ENCODE measurements around the gene STX4. TPM values are rescaled to one million over a fixed set of nuclear protein-coding genes. Genes with fewer than 3 reads are reported as not detected.

STX4 gene
- polyA plus RNA-seq, 1 donor (not counting 4 experiments of a cell fraction or from before 2014, with no cell fraction given) = 43.6 TPM

DNA sequence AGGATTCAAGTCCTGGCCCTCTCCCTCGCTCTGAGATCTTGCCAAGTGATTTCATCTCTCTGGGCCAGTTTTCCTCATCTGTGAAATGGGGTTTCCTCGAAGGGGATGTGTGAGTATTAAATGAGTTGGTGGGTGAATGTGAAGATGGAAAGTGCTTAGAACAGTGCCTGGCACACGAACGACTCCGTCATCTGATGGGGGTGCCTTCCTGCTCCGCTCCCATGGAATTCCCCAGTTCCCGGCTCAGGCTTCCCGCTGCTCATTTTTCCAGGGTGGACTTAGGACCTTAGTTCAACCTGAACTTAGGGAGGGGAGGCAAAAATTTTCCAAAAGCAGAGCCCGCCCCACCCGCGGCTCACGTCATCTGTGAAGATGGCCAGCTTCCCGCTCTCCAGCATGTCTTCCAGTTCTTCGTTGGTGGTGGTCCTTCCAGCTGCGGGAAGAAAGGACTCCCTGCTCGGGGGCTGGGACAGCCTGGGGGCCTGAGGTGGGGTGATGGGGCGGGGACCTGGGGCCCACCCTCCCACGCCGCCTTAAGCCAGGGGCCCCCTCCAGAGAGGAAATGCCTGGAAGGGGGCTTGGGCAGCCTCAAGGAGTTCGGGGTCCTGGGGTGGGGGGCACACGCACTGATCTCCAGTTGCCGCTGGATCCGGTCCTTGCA lies 36.9 kb upstream of the STX4 start:
- Histone ChIP-seq H2AFZ (ENCODE audit: control insufficient read depth, low read length) (peak overlapping the region; percentile 83), H3K4me3 (ENCODE audit: control insufficient read depth in 2 of 3, extremely low read depth in 1 of 3, insufficient read depth in 2 of 3, low read depth in 1 of 3, low read length in 3 of 3) (peak overlapping the region; percentile 49 to 76 (median 72)), H3K27ac (ENCODE audit: control insufficient read depth, insufficient read depth, low read length) (peak overlapping the region; percentile 86), H3K79me2 (ENCODE audit: control insufficient read depth, insufficient read depth, low read length) (no peaks in the 10 kb centered on the region), H3K9me1 (ENCODE audit: control insufficient read depth, extremely low read depth, insufficient read depth, low read length) (peaks cover 1% of the 10 kb centered on the region), H3K36me3 (ENCODE audit: control insufficient read depth in 2 of 2, extremely low read depth in 1 of 2, insufficient read depth in 2 of 2, low read length in 2 of 2) (no peaks in the 10 kb centered on the region), H4K20me1 (ENCODE audit: control insufficient read depth, extremely low read depth, insufficient read depth, low read length) (no peaks in the 10 kb centered on the region), H3K9ac (ENCODE audit: control insufficient read depth, extremely low read depth, insufficient read depth, low read length) (peak overlapping the region; percentile 79), H3K4me1 (ENCODE audit: control insufficient read depth, extremely low read depth, insufficient read depth, low read length) (peaks cover 43% of the 10 kb centered on the region), H3K9me3 (ENCODE audit: control insufficient read depth, low read depth, low read length) (no peaks in the 10 kb centered on the region), H3K27me3 (ENCODE audit: control insufficient read depth, extremely low read depth, insufficient read depth, low read length) (no peaks in the 10 kb centered on the region), H3K4me2 (ENCODE audit: control insufficient read depth, extremely low read depth, insufficient read depth, low read depth, low read length) (peak overlapping the region; percentile 92)
- TF ChIP-seq, protein P1, sequence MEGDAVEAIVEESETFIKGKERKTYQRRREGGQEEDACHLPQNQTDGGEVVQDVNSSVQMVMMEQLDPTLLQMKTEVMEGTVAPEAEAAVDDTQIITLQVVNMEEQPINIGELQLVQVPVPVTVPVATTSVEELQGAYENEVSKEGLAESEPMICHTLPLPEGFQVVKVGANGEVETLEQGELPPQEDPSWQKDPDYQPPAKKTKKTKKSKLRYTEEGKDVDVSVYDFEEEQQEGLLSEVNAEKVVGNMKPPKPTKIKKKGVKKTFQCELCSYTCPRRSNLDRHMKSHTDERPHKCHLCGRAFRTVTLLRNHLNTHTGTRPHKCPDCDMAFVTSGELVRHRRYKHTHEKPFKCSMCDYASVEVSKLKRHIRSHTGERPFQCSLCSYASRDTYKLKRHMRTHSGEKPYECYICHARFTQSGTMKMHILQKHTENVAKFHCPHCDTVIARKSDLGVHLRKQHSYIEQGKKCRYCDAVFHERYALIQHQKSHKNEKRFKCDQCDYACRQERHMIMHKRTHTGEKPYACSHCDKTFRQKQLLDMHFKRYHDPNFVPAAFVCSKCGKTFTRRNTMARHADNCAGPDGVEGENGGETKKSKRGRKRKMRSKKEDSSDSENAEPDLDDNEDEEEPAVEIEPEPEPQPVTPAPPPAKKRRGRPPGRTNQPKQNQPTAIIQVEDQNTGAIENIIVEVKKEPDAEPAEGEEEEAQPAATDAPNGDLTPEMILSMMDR (optimal IDR thresholded peaks at IDR 0.05 in 1 of 3, IDR thresholded peaks at IDR 0.05 in 1 of 3, conservative IDR thresholded peaks at IDR 0.05 in 1 of 3; ENCODE audit: extremely low read depth in 1 of 3, insufficient read depth in 2 of 3, low read length in 3 of 3) = no peak
- no peak for TF ChIP-seq EZH2 (IDR thresholded peaks at IDR 0.05; ENCODE audit: low read length)
- dilution Hi-C loops (cut with MboI; ENCODE audit: extremely low pct_ligation_motif_present, low sequenced_read_pairs) = no loop called here
- DNase-seq (ENCODE audit: low read depth, low spot score) = no peak
- no peak for FAIRE-seq

DNA sequence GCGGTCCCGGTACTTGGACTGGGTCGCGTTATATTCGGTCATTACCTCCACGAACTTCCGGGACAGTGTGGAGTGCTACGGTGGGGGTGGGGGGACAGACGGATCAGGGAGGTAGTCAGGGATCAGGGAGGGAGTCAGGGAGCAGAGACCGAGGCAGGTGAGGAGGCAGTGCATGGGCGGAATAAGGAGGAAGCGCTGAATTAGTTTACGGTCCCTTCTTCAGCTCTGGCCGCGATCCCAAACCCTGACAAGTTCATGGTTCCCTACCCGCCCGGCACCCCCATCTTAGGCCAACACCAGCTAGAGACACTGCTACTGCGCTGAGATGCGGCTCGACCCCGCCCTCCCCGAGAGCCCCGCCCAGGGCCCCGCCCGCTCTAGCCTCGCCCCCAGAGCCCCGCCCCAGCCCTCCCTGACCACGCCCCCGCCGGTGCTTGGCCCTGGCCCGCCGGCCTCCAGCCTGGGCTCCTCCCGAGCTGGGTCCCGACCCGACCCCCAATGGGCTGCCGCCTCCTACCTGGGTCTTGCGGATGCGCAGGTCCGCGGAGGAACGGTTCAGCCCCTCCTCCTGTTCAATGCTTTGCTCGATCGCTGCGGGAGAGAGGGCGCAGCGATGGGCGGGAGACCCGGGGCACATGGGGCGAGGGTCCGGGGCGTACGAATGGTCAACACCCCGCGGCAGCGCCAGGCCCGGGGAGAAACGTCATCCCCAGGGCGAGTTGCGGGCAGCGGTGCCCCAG lies 36.2 kb upstream of the STX4 start:
- dilution Hi-C loops (cut with MboI; ENCODE audit: extremely low pct_ligation_motif_present, low sequenced_read_pairs) = no loop called here
- Histone ChIP-seq H3K9me3 (ENCODE audit: control insufficient read depth, low read depth, low read length) (no peaks in the 10 kb centered on the region), H3K9me1 (ENCODE audit: control insufficient read depth, extremely low read depth, insufficient read depth, low read length) (peaks cover 3% of the 10 kb centered on the region), H3K36me3 (ENCODE audit: control insufficient read depth in 2 of 2, extremely low read depth in 1 of 2, insufficient read depth in 2 of 2, low read length in 2 of 2) (no peaks in the 10 kb centered on the region), H2AFZ (ENCODE audit: control insufficient read depth, low read length) (peak overlapping the region; percentile 83), H3K9ac (ENCODE audit: control insufficient read depth, extremely low read depth, insufficient read depth, low read length) (peak overlapping the region; percentile 88), H3K4me1 (ENCODE audit: control insufficient read depth, extremely low read depth, insufficient read depth, low read length) (peaks cover 50% of the 10 kb centered on the region), H3K79me2 (ENCODE audit: control insufficient read depth, insufficient read depth, low read length) (no peaks in the 10 kb centered on the region), H4K20me1 (ENCODE audit: control insufficient read depth, extremely low read depth, insufficient read depth, low read length) (no peaks in the 10 kb centered on the region), H3K27me3 (ENCODE audit: control insufficient read depth, extremely low read depth, insufficient read depth, low read length) (no peaks in the 10 kb centered on the region), H3K4me2 (ENCODE audit: control insufficient read depth, extremely low read depth, insufficient read depth, low read depth, low read length) (peak overlapping the region; percentile 92), H3K4me3 (ENCODE audit: control insufficient read depth in 2 of 3, extremely low read depth in 1 of 3, insufficient read depth in 2 of 3, low read depth in 1 of 3, low read length in 3 of 3) (peak overlapping the region; percentile 49 to 77 (median 76)), H3K27ac (ENCODE audit: control insufficient read depth, insufficient read depth, low read length) (peak overlapping the region; percentile 96)
- TF ChIP-seq EZH2 (IDR thresholded peaks at IDR 0.05; ENCODE audit: low read length) = no peak
- TF ChIP-seq, protein P1 (optimal IDR thresholded peaks at IDR 0.05 in 1 of 3, IDR thresholded peaks at IDR 0.05 in 1 of 3, conservative IDR thresholded peaks at IDR 0.05 in 1 of 3; ENCODE audit: extremely low read depth in 1 of 3, insufficient read depth in 2 of 3, low read length in 3 of 3) = no peak
- FAIRE-seq (no peak), DNase-seq (ENCODE audit: low read depth, low spot score) (peak; percentile 82)
